ENCODE data around the gene R3HDM4.

- TF ChIP-seq BDP1 (IDR thresholded peaks at IDR 0.05; ENCODE audit: insufficient read depth, insufficient read length) (no peak), MTA3 (IDR thresholded peaks at IDR 0.05; ENCODE audit: borderline replicate concordance) (no peak), CTCF (IDR thresholded peaks at IDR 0.05 in 2 of 3, conservative IDR thresholded peaks at IDR 0.05 in 1 of 3; ENCODE audit: insufficient read depth in 2 of 3, low read depth in 1 of 3, low read length in 3 of 3) (no peak), ZNF507 (tag; conservative IDR thresholded peaks at IDR 0.05) (no peak), HOMEZ (CRISPR knock-in tag; IDR thresholded peaks at IDR 0.05) (no peak), REST (IDR thresholded peaks at IDR 0.05; ENCODE audit: borderline replicate concordance) (no peak), REST (CRISPR knock-in tag; IDR thresholded peaks at IDR 0.05; ENCODE audit: low read depth) (no peak), ATF1 (CRISPR knock-in tag; IDR thresholded peaks at IDR 0.05) (no peak), ATF1 (tag; IDR thresholded peaks at IDR 0.05) (no peak)
These were observed 45.1 kb downstream of the R3HDM4 start for GRCh38 chr19:867855-868457.

All from K562 (cell line).